ENCODE measurements around the gene GFY.

- TF ChIP-seq CTCF (IDR thresholded peaks at IDR 0.05; ENCODE audit: low read length) (no peak), EZH2phosphoT487 (IDR thresholded peaks at IDR 0.05; ENCODE audit: low read length) (no peak), EZH2 (optimal IDR thresholded peaks at IDR 0.05; ENCODE audit: low read depth, low read length) (no peak)
These were observed 10.9 kb upstream of the GFY start for GRCh38 chr19:49414256-49414655.
